Calu3 (cell line): ENCODE results near the gene NAGK. TPM values are rescaled to one million over a fixed set of nuclear protein-coding genes. Genes with fewer than 3 reads are reported as not detected.

ENCODE experiments used
- BruUV-seq: library from RNA; stranded (reverse); fragments of 400-500 nt; replicated peaks from 2 replicates; lab custom pipeline; 2021; lab: Mats Ljungman, UMichigan
- CTCF ChIA-PET: fragments of 300-600 bp; sonication (Branson Sonifier 250); formaldehyde crosslinking; loops from one replicate; lab custom pipeline; 2022; ENCODE audit warnings: antibody characterized with exemption; lab: Charles Lee
- DNase-seq: peaks from one replicate; pipeline ENCODE4 v3.0.0; 2022
- H3K27ac Mint-ChIP-seq: one replicate; pipeline ENCODE4 v1.8.0; 2022; ENCODE audit warnings: mixed read lengths; ENCODE audit not compliant: unreplicated experiment
- H3K27me3 Mint-ChIP-seq: one replicate; pipeline ENCODE4 v1.8.0; 2022; ENCODE audit warnings: mixed read lengths; ENCODE audit not compliant: unreplicated experiment
- H3K36me3 Mint-ChIP-seq: one replicate; pipeline ENCODE4 v1.8.0; 2022; ENCODE audit warnings: mild to moderate bottlenecking, moderate library complexity, mixed read lengths; ENCODE audit not compliant: insufficient read depth, unreplicated experiment
- H3K4me1 Mint-ChIP-seq: one replicate; pipeline ENCODE4 v1.8.0; 2022; ENCODE audit warnings: mild to moderate bottlenecking, low read depth, mixed read lengths; ENCODE audit not compliant: unreplicated experiment
- H3K4me3 Mint-ChIP-seq: one replicate; pipeline ENCODE4 v1.8.0; 2022; ENCODE audit warnings: mild to moderate bottlenecking, low read depth, moderate library complexity, mixed read lengths; ENCODE audit not compliant: unreplicated experiment
- H3K9me3 Mint-ChIP-seq: one replicate; pipeline ENCODE4 v1.8.0; 2022; ENCODE audit warnings: low read depth, mixed read lengths; ENCODE audit not compliant: unreplicated experiment
- intact Hi-C: fragments of 100-400 bp; cut with micrococcal nuclease; formaldehyde crosslinking; loops from one replicate; pipeline ENCODE4 v1.10.0; 2022; ENCODE audit not compliant: unreplicated experiment
- total RNA-seq: library from RNA; stranded (reverse); gene quantifications from 2 replicates; pipeline ENCODE4 v1.2.3, GENCODE V29; 2022
- TF ChIP-seq, protein P1 (sequence below): fragments of 200-600 bp; IDR thresholded peaks from one replicate; pipeline ENCODE4 v1.8.0; 2022; ENCODE audit warnings: antibody characterized with exemption; ENCODE audit not compliant: unreplicated experiment

The NAGK gene
- total RNA-seq, 1 experiment from 2014 or later = 63.2 TPM

GRCh38 chr2:71108091-71108490 lies 39.6 kb downstream of the NAGK start:
- peaks cover 3% of the 10 kb centered on the region for H3K9me3 Mint-ChIP-seq
- H3K27me3 Mint-ChIP-seq = no peaks in the 10 kb centered on the region
- CTCF ChIA-PET = no interaction called here
- BruUV-seq = no TSS peak
- H3K4me3 Mint-ChIP-seq = no peak overlapping the region
- TF ChIP-seq, protein P1, sequence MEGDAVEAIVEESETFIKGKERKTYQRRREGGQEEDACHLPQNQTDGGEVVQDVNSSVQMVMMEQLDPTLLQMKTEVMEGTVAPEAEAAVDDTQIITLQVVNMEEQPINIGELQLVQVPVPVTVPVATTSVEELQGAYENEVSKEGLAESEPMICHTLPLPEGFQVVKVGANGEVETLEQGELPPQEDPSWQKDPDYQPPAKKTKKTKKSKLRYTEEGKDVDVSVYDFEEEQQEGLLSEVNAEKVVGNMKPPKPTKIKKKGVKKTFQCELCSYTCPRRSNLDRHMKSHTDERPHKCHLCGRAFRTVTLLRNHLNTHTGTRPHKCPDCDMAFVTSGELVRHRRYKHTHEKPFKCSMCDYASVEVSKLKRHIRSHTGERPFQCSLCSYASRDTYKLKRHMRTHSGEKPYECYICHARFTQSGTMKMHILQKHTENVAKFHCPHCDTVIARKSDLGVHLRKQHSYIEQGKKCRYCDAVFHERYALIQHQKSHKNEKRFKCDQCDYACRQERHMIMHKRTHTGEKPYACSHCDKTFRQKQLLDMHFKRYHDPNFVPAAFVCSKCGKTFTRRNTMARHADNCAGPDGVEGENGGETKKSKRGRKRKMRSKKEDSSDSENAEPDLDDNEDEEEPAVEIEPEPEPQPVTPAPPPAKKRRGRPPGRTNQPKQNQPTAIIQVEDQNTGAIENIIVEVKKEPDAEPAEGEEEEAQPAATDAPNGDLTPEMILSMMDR = no peak
- no peaks in the 10 kb centered on the region for H3K4me1 Mint-ChIP-seq
- peaks cover 10% of the 10 kb centered on the region for H3K36me3 Mint-ChIP-seq
- DNase-seq = no peak
- intact Hi-C loops = no loop called here
- no peak overlapping the region for H3K27ac Mint-ChIP-seq

- TF ChIP-seq, protein P1 = no peak
- no peaks in the 10 kb centered on the region for H3K4me1 Mint-ChIP-seq
- H3K27ac Mint-ChIP-seq = no peak overlapping the region
- no peak overlapping the region for H3K4me3 Mint-ChIP-seq
- no TSS peak for BruUV-seq
- CTCF ChIA-PET = interaction anchor here (0.7 kb wide), 1 partner anchor 9 kb away, joined by 4 read pairs; no protein-coding TSS in a partner anchor
- no peaks in the 10 kb centered on the region for H3K9me3 Mint-ChIP-seq
- DNase-seq = no peak
- intact Hi-C loops = no loop called here
- H3K36me3 Mint-ChIP-seq = peaks cover 25% of the 10 kb centered on the region
- H3K27me3 Mint-ChIP-seq = no peaks in the 10 kb centered on the region
Observed at GRCh38 chr2:71113843-71114242, 45.4 kb downstream of the NAGK start.

DNA sequence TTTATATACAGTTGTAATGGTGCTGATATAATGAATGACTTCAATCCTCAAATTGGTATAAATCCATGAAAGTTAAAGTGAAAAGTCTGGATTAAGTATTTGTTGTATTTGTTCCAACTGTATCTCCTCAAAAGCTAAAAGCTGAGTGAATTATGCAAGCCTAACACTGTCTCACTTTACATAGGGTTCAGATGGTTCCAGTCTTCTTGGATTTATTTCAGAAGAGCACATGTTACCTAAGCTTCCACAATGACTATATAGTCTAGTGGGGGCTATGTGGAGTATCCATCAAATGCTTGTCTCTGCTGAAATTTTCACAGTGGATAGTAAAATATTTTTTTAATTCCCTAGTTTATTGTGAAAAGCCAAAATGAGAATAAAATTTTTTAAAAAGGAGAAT lies 48.6 kb downstream of the NAGK start:
- Mint-ChIP-seq H3K4me3 (no peak overlapping the region), H3K36me3 (peaks cover 20% of the 10 kb centered on the region), H3K4me1 (no peaks in the 10 kb centered on the region), H3K27ac (no peak overlapping the region), H3K9me3 (no peaks in the 10 kb centered on the region), H3K27me3 (no peaks in the 10 kb centered on the region)
- intact Hi-C loops = no loop called here
- TF ChIP-seq, protein P1 = no peak
- no TSS peak for BruUV-seq
- CTCF ChIA-PET = no interaction called here
- DNase-seq = no peak

- CTCF ChIA-PET = no interaction called here
- no peak overlapping the region for H3K4me3 Mint-ChIP-seq
- H3K4me1 Mint-ChIP-seq = no peaks in the 10 kb centered on the region
- no TSS peak for BruUV-seq
- no peak overlapping the region for H3K27ac Mint-ChIP-seq
- no peaks in the 10 kb centered on the region for H3K9me3 Mint-ChIP-seq
- intact Hi-C loops = no loop called here
- TF ChIP-seq, protein P1 = no peak
- no peak for DNase-seq
- H3K27me3 Mint-ChIP-seq = no peaks in the 10 kb centered on the region
- peaks cover 10% of the 10 kb centered on the region for H3K36me3 Mint-ChIP-seq
Observed at GRCh38 chr2:71120195-71120594, 51.7 kb downstream of the NAGK start.
